Measurements from ENCODE around the gene GCK. TPM values are rescaled to one million over a fixed set of nuclear protein-coding genes. Genes with fewer than 3 reads are reported as not detected.
A peak's percentile ranks its signal among the peaks of the same experiment; 100 is the strongest.
"Not testable (repeated sequence)": the region's sequence is repeated elsewhere in the genome, so short reads cannot be mapped to it uniquely, and the experiment has no call there.

Gene GCK
- total RNA-seq, 1 donor from 2014 or later, result not detected

DNA sequence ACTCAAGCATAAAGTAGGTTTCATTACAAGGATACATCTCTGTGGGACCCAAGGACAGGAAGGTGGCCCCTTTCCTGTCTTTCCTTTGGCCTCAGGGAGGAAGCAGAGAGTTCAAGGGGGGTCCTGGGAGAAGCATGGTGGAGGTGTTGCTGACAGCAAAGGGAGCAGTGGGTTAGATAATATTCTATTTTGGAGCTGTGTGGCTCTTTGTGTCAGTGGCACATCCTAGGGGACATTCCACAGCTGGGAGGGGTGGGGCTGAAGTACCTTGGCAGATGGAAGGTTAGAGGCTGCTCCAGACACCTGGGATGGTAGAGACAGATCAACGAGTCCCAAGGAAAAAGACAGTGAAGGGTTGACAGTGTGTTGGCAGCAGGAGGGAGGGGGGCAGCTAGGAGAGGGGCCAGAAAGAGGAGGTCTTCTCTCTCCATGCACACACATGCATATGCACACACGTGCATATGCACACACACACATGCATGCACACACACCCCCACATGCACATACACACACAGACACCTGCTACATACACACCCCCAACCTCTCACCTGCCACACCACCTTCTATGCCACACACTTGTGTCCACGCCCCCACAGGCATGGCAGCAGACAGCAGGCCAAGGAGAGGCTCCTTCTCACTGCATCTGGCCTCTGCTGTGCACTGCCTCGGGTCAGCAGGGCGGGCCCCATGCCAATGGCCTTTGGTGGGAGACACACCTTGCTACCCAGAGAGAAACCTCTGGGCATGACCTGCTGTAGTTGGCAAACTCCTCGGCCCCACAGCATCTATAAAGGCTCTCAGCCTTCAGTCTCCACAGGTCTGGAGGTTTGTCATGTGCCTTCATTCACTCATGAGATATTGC lies 60.3 kb downstream of the GCK start:
- DNase-seq (ENCODE audit: extremely low spot score, unreplicated experiment), result no peak
- Mint-ChIP-seq H3K27ac (ENCODE audit: unreplicated experiment) (no peak overlapping the region), H3K27me3 (ENCODE audit: unreplicated experiment) (no peaks in the 10 kb centered on the region), H3K4me1 (ENCODE audit: unreplicated experiment) (peaks cover 7% of the 10 kb centered on the region), H3K36me3 (ENCODE audit: unreplicated experiment) (peaks cover 3% of the 10 kb centered on the region), H3K4me3 (ENCODE audit: unreplicated experiment) (no peak overlapping the region), H3K9me3 (ENCODE audit: unreplicated experiment) (peaks cover 12% of the 10 kb centered on the region)
- TF ChIP-seq, protein P1, sequence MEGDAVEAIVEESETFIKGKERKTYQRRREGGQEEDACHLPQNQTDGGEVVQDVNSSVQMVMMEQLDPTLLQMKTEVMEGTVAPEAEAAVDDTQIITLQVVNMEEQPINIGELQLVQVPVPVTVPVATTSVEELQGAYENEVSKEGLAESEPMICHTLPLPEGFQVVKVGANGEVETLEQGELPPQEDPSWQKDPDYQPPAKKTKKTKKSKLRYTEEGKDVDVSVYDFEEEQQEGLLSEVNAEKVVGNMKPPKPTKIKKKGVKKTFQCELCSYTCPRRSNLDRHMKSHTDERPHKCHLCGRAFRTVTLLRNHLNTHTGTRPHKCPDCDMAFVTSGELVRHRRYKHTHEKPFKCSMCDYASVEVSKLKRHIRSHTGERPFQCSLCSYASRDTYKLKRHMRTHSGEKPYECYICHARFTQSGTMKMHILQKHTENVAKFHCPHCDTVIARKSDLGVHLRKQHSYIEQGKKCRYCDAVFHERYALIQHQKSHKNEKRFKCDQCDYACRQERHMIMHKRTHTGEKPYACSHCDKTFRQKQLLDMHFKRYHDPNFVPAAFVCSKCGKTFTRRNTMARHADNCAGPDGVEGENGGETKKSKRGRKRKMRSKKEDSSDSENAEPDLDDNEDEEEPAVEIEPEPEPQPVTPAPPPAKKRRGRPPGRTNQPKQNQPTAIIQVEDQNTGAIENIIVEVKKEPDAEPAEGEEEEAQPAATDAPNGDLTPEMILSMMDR (IDR thresholded peaks at IDR 0.05), result no peak

DNA sequence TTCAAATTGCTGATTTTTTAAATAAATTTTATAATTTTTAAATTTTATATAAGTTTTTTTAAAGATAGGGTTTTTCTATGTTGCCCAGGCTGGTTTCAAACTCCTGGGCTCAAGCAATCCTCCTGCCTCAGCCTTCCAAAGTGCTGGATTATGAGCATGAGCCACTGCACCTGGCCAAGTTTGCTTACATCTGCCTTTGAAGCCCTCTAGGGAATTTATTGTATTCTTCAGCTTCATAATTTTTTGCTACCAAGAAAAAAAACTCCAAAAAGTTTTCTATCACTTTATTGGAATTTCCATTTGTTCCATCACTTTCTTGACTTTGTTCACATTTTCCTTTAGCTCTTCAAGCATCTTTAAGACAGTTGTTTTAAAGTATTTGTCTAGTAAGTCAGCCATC lies 62.1 kb downstream of the GCK start:
- Mint-ChIP-seq H3K4me3 (ENCODE audit: unreplicated experiment) (no peak overlapping the region), H3K9me3 (ENCODE audit: unreplicated experiment) (peaks cover 12% of the 10 kb centered on the region), H3K27ac (ENCODE audit: unreplicated experiment) (no peak overlapping the region), H3K36me3 (ENCODE audit: unreplicated experiment) (peaks cover 3% of the 10 kb centered on the region), H3K4me1 (ENCODE audit: unreplicated experiment) (peaks cover 16% of the 10 kb centered on the region), H3K27me3 (ENCODE audit: unreplicated experiment) (no peaks in the 10 kb centered on the region)
- TF ChIP-seq, protein P1 (IDR thresholded peaks at IDR 0.05), result no peak
- DNase-seq (ENCODE audit: extremely low spot score, unreplicated experiment), result no peak

DNA sequence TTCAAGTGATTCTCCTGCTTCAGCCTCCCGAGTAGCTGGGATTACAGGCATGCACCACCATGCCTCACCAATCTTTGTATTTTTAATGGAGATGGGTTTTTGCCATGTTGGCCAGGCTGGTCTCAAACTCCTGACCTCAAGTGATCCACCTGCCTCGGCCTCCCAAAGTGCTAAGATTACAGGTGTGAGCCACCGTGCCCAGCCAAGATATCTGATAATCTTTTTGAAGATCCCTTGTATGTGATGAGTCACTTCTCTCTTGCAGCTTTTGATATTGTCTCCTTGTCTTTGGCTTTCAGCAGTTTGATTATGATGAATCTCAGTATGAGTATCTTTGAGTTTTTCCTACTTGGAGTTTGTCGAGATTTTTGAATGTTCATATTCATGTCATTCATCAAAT lies 62.7 kb downstream of the GCK start:
- not testable (repeated sequence) for H3K27ac Mint-ChIP-seq (ENCODE audit: unreplicated experiment); H3K4me3 Mint-ChIP-seq (ENCODE audit: unreplicated experiment); H3K36me3 Mint-ChIP-seq (ENCODE audit: unreplicated experiment); H3K27me3 Mint-ChIP-seq (ENCODE audit: unreplicated experiment); DNase-seq (ENCODE audit: extremely low spot score, unreplicated experiment)
- Mint-ChIP-seq H3K9me3 (ENCODE audit: unreplicated experiment) (peaks cover 12% of the 10 kb centered on the region), H3K4me1 (ENCODE audit: unreplicated experiment) (peaks cover 16% of the 10 kb centered on the region)

DNA sequence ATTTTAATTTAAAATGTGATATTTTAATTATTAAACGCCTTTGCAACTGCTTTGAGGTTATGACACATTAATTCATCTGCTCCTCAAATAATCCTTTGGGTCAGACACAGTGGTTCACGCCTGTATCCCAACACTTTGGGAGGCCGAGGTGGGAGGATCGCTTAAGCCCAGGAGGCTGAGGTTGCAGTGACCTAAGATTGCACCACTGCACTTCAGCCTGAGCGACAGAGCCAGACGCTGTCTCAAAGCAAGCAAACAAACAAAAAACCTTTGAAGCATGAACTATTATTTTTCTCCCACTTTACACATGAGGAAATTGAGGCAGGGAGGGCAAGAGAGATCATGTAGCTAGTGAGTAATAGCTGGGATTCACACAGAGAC lies 64.4 kb downstream of the GCK start:
- Mint-ChIP-seq H3K36me3 (ENCODE audit: unreplicated experiment) (peaks cover 8% of the 10 kb centered on the region), H3K27me3 (ENCODE audit: unreplicated experiment) (no peaks in the 10 kb centered on the region), H3K4me3 (ENCODE audit: unreplicated experiment) (no peak overlapping the region), H3K9me3 (ENCODE audit: unreplicated experiment) (peaks cover 12% of the 10 kb centered on the region), H3K27ac (ENCODE audit: unreplicated experiment) (no peak overlapping the region), H3K4me1 (ENCODE audit: unreplicated experiment) (peaks cover 16% of the 10 kb centered on the region)
- TF ChIP-seq, protein P1 (IDR thresholded peaks at IDR 0.05), result no peak
- no peak for DNase-seq (ENCODE audit: extremely low spot score, unreplicated experiment)

DNA sequence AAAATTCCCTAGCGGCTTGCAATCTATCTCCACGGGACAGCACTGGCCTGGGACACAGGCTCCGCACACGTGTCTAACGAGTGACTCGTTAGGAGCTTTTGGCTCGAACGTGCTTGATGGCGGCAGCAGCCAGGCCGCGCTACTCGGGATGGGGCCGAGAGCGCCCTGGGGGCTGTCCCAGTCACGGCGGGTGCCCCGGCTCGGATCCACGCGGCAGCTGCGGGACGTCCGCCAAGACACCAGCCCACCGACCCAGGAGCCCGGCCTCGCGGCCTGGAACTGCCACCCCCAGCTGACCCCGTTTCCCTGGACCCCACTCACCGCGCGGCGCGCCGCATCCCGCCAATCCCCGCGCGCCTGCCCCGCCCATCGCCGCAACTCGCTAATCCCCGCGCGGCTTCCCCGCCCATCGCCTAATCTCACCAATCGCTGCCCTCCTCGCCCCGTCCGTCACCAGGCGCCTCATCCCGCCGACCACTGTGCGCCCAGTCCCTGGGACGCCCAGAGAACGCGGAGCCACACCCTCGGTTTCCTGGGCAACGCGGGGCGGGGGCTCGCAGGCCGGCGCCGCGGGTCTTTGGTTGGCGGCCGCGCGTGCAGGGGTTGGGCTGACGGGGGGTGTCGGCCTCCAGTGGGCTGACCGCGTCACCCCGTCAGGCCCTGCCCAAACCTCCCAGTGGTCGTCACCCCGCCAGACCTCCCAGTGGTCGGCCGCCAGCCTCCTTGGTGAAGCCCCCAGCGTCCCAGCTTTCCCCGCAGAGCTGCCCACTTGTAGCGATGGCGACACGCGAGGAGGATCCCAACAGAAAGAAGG lies 65.8 kb downstream of the GCK start, which contains the start of gene POLD2:
Gene POLD2, minus strand, starts transcription at position 359 of the 814 bp plus-strand sequence. CDS start 1,495 bp downstream, outside the sequence.
- H3K4me1 Mint-ChIP-seq (ENCODE audit: unreplicated experiment), result peaks cover 16% of the 10 kb centered on the region
- H3K4me3 Mint-ChIP-seq (ENCODE audit: unreplicated experiment), result peak within 1 kb of the TSS; percentile 84
- peaks cover 8% of the 10 kb centered on the region for H3K36me3 Mint-ChIP-seq (ENCODE audit: unreplicated experiment)
- H3K27me3 Mint-ChIP-seq (ENCODE audit: unreplicated experiment), result no peaks in the 10 kb centered on the region
- H3K9me3 Mint-ChIP-seq (ENCODE audit: unreplicated experiment), result peaks cover 12% of the 10 kb centered on the region
- H3K27ac Mint-ChIP-seq (ENCODE audit: unreplicated experiment), result peak within 1 kb of the TSS; percentile 76
- TF ChIP-seq, protein P1 (IDR thresholded peaks at IDR 0.05), result no peak
- peak; percentile 99 for DNase-seq (ENCODE audit: extremely low spot score, unreplicated experiment)
